22Rv1 (cell line): ENCODE measurements around the gene ULK3.

Experiments used
- CTCF ChIP-seq: fragments of 450-650 bp; IDR thresholded peaks from 2 replicates; pipeline ENCODE4 v1.5.1; 2017; ENCODE audit warnings: mild to moderate bottlenecking
- ZFX ChIP-seq: fragments of 450-650 bp; IDR thresholded peaks from 2 replicates; pipeline ENCODE4 v1.6.1; 2017; ENCODE audit warnings: antibody characterized with exemption, borderline replicate concordance

- TF ChIP-seq CTCF: no peak
- no peak for TF ChIP-seq ZFX
Observed at GRCh38 chr15:74786551-74787165, 56.3 kb downstream of the ULK3 start.
